ENCODE results near the gene C9orf43. TPM values are rescaled to one million over a fixed set of nuclear protein-coding genes. Genes with fewer than 3 reads are reported as not detected.

Gene C9orf43
- total and polyA plus RNA-seq, 10 of the 15 experiments (the other 5 are each of a cell fraction or from before 2014, with no cell fraction given): 0.08 to 0.79 (median 0.55) TPM

- TF ChIP-seq ZBTB40 (IDR thresholded peaks at IDR 0.05; ENCODE audit: borderline replicate concordance) (no peak), LARP7 (IDR thresholded peaks at IDR 0.05) (no peak), SPI1 (IDR thresholded peaks at IDR 0.05; ENCODE audit: borderline replicate concordance, insufficient read depth, low read depth, low read length) (no peak), EZH2 (IDR thresholded peaks at IDR 0.05; ENCODE audit: borderline replicate concordance, control insufficient read depth, low read depth, low read length) (no peak)
Measured at GRCh38 chr9:113426701-113427100, 16.2 kb downstream of the C9orf43 start (continued).

GRCh38 chr9:113427629-113428028 lies 17.1 kb downstream of the C9orf43 start:
- no peaks in the 10 kb centered on the region for H3K4me1 ChIP-seq (ENCODE audit: control insufficient read depth, insufficient read depth, low read length)
- H3K27ac ChIP-seq (ENCODE audit: control insufficient read depth, insufficient read depth): no peak overlapping the region
- no peaks in the 10 kb centered on the region for H3K36me3 ChIP-seq (ENCODE audit: control insufficient read depth in 2 of 2, insufficient read depth in 2 of 2, low read length in 1 of 2)
- WGBS (ENCODE audit: insufficient coverage, insufficient replicate concordance, low lambda C conversion rate, missing lambda C conversion rate): 69% methylated on average over 2 of the region's 2 CpGs
- intact Hi-C loops (cut with micrococcal nuclease; ENCODE audit: unreplicated experiment) (no loop called here), in situ Hi-C loops (cut with MboI) (no loop called here)
- H3K9me3 ChIP-seq (replicated peaks; ENCODE audit: control insufficient read depth, insufficient read depth, low read length): no peaks in the 10 kb centered on the region
- DNase-seq (ENCODE audit: low read depth, low spot score) (no peak), FAIRE-seq (no peak), ATAC-seq (no peak)
- H3K27me3 ChIP-seq (replicated peaks in 1 of 2; ENCODE audit: control insufficient read depth in 2 of 2, insufficient read depth in 2 of 2, low read length in 1 of 2): no peaks in the 10 kb centered on the region
- H3K4me2 ChIP-seq (ENCODE audit: control insufficient read depth, insufficient read depth): no peak overlapping the region
- SMC1A ChIA-PET (ENCODE audit: uncharacterized antibody, unreplicated experiment): interaction anchor here (0.7 kb wide), 1 partner anchor 153 kb away, joined by 3 read pairs; the partner anchor contains the start of gene CDC26
- POLR2A ChIA-PET: no interaction called here
- H4K20me1 ChIP-seq (ENCODE audit: control insufficient read depth, insufficient read depth): no peaks in the 10 kb centered on the region
- no peaks in the 10 kb centered on the region for H3K79me2 ChIP-seq (ENCODE audit: control insufficient read depth, insufficient read depth, low read length)
- no peak overlapping the region for H2AFZ ChIP-seq (ENCODE audit: control insufficient read depth, low read depth, low read length)
- no peak overlapping the region for H3K4me3 ChIP-seq
- TF ChIP-seq NBN (IDR thresholded peaks at IDR 0.05): no peak
- no peak for TF ChIP-seq CHD4 (IDR thresholded peaks at IDR 0.05)
- TF ChIP-seq SRF (IDR thresholded peaks at IDR 0.05; ENCODE audit: low read depth in 2 of 2, low read length in 2 of 2): no peak
- CTCF ChIA-PET: interaction anchor here (0.8 to 1.0 kb wide), 3 partner anchors 18 to 229 kb away, joined by 3 read pairs; partner anchors contain the start of gene ALAD
- BruUV-seq (replicated peaks): no TSS peak
- RAD21 ChIA-PET (ENCODE audit: unreplicated experiment): no interaction called here
- no peak overlapping the region for H3K9ac ChIP-seq (ENCODE audit: control insufficient read depth, insufficient read depth, low read length)
